ENCODE data around the gene SLC43A2.

The SLC43A2 gene

DNA sequence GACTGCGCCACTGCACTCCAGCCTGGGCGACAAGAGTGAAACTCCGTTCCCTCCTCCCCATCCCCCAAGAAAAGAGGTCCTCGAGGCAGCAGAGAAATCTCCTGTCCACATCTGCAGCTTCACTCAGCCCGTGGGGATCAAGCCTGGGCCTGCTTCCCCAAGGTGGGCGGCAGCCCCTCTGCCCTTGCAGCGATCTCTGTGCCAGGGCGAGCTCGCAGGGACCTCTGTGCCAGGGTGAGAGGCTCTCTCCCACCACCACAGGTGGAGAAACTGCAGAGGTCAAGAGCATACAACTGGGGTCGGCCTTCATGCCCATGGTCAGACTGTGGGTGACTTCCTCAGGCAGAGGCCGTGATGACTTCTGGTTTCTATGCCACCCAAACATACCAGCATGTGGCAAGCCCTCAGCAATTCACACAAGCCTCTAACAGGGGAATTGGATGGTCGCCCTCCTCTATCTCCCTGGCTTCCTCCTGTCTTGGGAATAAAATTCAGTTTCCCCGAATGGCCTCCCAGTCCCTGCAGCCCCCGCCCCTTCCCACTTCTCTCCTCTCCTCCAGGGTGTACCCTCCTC, 5.5 kb downstream of the SLC43A2 start:
- no peak for DNase-seq (ENCODE audit: low read depth)

DNA sequence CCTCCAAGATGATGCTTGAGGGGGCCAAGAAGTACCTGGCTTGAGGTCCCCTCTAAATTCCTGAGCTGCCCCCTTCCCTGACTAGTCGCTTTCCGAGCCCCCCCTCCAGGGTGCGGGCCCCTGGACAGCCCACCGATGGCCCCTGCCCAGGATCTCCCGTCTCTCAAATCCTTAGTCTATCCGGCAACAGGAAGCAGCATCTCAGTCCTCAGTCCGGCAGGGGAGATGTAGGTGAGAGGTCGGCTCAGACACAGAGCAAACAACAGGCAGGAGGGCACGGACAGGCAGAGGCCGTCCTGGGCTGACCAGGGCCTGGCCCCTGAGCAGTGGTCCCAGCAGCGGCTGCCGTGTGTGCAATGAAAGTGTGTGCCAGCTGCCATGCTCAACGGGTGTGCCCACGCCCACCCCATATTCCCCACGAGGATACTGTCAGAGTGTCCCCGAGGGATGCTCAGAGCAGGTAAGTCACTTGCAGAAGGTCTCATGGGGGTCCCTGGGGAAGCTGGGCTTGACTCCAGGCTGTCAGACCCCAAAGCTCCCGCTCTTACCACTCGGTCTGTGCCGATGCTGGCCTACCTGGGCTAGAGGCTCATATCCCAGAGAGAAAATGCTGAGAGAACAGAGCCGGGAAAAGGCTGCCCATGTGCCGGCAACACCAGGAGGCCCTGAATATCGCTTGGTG, 7.2 kb downstream of the SLC43A2 start:
- no peak for DNase-seq (ENCODE audit: low read depth)

DNA sequence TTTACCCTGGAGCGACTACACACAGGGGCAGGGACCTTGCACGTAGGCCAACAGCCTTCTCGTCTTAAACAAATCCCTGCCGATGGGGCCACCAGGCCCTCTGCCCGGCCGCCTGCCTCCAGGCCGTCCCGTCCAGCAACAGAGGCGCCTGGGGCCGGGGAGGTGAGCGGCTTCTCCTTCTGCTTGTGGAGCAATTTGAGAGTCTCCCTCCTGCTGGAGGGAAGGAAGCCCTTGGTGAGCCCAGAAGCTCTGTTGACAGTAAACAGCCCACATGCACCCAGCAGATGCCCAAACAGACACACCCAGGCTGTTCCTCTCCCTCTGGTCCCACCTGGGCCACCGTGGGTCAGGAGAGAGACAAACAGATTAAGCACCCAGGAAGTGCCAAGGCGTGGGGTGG, 8.1 kb downstream of the SLC43A2 start:
- no peak for DNase-seq (ENCODE audit: low read depth)

DNA sequence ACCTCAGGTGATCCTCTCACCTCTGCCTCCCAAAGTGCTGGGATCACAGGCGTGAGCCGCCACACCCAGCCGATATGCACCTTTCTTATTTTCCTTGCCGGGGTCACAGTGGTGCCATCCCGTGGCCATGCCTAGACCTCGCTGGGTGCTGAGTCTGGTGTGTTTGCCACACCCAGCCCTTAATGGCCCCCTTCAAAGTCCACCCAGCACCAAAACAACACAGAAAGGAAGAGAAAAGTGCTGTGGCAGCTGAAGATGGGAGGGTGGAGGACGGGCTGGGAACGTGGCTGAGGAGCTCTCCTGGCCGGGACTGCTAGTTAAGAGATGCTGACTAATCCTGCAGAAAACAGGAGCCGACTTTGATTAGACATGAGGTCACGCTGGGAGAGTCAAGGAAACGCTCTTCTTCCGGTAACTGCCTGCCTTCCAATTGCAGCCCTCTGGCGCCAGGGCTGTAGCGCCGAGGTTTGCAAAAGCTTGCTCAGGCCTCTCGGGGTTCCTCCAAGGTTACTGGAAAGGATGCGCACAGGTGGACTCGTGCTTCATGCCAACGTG, 10.9 kb downstream of the SLC43A2 start:
- DNase-seq (ENCODE audit: low read depth): no peak

DNA sequence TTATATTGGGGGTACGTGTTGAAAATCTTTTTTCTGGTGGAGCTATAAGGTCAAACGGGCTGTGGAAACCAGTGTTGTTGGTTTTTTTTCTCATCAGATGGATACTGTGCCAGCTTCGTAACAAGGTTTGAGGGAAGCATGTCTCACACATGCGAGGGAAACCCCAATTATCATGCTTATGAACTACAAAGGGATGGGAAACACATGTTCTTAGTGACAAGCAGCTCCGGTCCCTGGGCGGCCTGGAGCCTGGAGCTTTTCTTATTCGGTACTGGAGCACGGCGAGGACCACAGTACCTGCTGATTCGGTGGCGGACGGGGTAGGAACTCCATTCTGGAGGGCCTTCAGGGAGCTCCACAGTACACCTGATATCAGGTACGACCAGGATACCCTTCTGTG, 12.5 kb downstream of the SLC43A2 start:
- no peak for DNase-seq (ENCODE audit: low read depth)

DNA sequence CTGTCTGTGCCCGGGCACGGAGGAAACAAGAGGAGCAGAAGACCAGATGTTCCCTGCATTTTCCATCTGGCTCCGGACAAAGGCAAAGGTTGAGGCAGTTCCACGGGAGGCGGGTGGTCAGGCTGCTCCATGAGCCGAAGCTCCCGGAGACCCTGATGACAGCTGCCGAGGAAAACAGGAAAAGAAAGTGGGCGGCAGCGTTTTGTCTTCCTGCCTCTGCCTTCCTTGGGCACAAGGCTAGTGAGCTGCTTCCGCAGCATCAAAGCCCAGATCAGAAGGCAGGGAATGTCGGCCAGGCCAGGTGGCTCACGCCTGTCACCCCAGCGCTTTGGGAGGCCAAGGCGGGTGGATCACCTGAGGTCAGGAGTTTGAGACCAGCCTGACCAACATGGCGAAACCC, 16.2 kb downstream of the SLC43A2 start:
- DNase-seq (ENCODE audit: low read depth): no peak

DNA sequence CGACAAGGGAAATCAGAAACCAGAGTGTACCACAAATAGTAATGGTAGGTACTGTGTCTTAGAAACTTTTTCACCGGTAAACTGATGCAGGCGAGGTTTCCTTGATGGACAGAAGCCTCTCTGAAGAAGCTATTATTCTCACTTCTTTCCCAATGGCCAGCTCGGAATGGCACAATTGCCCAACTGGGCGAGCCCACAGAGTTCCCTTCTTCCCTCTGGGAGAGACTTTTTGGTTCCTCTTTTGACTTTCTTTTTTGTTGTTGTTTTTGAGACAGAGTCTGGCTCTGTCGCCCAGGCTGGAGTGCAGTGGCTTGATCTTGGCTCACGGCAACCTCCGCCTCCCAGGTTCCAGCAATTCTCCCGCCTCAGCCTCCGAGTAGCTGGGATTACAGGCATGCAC, 16.9 kb downstream of the SLC43A2 start:
- no peak for DNase-seq (ENCODE audit: low read depth)

DNA sequence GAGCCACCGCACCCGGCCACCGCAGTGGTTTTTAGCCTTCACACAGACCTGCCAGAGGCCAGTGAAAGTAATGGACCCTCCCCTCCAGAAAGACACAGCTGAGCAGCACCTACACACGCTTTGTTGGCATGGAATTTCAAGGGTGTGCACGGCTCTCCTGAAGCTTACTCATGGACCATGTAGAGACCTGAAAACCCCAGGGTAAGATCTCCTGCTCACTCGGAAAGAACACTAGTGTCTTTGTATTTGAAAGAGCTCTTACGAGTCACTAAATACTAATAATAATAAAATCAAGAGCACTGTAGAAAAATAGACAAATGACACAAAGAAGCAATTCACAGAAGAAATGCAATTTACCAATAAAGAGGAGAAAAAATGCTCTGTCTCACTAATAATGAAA, 20.0 kb downstream of the SLC43A2 start:
- no peak for DNase-seq (ENCODE audit: low read depth)

DNA sequence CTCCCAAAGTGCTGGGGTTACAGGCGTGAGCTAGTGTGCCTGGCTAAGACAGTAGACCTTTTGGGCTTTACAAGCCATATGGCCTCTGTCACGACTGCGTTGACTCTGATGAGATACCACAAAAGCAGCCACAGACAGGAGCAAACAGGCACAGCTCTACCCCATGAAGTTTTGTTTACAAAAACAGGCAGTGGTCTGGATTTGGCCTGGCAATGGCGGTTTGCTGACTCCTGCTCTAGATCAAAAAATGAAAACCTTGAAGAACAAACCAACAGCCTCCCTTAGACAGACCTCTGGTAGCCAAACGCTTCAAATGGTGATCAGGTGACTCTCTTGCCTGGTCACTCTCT, 20.7 kb downstream of the SLC43A2 start:
- DNase-seq (ENCODE audit: low read depth): no peak

DNA sequence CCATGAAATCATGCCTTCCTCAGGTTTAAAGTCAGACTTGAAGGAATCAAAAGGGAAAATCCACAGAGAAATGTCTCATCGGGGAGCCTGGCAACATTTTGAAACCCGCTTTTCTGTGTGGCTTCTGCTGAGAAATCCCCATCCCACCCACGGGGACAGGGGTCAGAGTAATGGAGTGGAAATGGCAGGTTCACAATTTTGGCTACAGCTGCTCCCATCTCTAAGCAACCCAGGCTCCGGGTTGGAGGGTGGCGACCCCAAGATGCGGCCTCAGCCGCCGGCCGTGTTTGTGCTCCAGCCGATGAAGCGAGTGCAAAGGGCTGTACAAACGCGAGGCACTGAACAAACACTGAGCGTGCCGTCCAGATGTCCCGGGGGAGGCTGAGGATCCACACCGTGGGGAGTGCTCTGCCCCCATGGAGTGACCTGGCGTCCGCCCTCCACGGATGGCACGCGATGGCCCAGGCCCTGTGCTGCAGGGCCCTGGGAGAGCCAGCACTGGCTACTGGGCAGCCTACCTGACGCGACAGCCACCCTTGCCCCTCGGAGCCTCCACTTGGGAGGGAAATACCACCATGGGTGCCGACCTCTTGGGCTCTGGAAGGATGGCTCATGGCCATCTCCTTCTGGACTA, 22.2 kb downstream of the SLC43A2 start:
- no peak for DNase-seq (ENCODE audit: low read depth)

DNA sequence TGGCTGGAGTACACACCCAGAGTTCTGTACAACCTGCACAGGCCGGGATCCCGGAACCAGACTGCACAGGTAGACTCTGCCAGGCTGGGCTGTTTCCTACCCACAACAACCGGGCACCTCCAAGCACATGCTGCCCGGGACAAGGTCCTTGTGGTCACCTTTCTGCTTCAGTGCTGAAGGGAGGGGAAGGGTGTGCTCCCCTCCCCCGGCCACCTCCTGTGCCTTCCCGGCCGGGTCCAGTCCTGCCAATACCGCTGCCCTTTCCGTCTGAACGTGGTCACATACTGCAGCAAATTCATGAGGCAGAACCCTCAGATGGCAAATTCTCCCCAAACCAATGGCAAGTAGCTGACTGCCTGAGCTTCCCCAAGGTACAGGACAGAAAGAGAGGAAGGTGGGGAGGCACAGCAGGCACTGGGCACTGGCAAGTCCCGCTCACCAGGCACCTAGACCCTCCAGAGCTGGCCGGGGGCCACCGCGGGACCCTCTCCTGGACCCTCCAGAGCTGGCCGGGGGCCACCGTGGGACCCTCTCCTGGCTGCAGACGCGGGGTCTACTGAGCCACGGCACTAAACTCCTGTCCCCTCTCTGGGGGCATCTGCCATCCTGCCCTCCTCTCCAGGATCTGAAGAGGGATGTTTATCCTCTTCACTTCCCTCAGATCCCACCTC, 22.8 kb downstream of the SLC43A2 start:
- DNase-seq (ENCODE audit: low read depth): no peak

DNA sequence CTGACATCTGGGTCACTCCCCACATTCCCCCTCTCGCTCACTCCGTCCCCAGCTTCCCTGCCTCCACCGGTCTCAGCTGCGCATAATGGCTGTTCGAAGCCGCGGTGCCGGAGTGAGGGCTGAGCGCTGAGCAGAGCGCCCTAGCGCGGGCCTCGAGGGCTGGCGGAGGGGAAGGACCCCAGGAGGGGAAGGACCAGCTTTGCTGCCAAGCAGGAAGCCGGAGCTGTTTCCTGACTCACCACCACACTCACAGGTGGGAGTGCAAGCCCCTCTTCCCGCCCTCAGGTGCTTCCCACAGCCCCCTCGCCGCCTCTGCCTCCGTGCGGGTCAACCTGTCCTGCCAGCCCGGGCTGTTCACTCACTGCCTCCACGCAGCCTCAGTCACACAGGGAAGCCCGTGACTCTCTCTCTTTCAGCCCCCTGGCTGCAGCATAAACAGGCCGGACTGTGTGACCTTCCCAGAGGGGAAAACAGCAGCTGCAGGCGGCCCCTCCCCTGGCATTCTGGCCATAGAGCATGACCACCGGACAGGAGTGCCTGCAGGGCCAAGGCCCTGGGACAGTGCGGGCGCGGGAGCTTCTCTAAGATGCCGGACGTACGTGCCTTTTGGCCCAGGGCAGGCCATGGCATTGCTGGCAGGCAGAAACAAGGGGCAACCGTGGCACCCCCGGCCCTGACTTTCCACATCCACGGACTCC, 23.7 kb downstream of the SLC43A2 start:
- no peak for DNase-seq (ENCODE audit: low read depth)

DNA sequence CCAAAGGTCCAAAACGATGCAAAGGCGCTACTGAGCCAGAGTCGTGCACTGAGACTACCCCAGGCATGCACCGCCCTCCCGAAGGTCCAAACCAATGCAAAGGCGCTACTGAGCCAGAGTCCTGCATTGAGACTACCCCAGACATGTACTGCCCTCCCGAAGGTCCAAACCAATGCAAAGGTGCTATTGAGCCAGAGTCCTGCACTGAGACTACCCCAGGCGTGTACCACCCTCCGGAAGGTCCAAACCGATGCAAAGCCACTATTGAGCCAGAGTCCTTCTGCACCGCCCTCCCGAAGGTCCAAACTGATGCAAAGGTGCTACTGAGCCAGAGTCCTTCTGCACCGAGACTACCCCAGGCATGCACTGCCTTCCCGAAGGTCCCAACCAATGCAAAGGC, 27.1 kb downstream of the SLC43A2 start:
- DNase-seq (ENCODE audit: low read depth): no peak

DNA sequence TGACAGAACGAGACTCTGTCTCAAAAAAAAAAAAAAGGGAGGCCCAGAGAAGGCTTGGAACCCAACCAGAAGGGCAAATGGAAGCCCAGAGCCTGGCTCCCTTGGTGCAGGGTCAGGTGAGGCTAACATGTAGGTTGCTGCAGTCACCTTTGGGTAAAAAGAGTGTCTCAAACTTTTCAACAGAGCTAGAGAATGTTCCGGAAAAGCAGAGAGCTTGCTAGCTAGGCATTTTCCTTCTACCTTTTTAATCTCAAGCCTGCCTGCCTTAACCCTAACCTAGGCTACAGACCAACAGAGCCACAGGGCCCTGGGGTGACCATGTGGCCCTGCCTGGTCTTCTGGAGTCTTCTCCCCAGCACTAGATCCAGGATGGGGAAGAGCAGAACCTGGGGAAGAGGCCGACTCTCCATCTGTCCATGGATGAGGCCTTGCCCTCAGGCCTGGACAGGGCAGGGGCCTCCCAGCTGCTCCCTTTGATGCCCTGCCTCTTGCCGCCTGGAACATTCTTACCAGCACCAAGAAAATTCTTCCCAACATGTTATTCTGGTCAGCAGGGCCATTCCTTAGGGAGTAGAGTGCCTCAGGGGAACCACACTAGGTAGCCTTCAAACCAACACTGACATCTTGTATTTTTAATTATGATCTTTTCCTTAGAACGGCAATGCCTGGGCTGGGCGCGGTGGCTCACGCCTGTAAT, 30.1 kb downstream of the SLC43A2 start:
- no peak for DNase-seq (ENCODE audit: low read depth)

DNA sequence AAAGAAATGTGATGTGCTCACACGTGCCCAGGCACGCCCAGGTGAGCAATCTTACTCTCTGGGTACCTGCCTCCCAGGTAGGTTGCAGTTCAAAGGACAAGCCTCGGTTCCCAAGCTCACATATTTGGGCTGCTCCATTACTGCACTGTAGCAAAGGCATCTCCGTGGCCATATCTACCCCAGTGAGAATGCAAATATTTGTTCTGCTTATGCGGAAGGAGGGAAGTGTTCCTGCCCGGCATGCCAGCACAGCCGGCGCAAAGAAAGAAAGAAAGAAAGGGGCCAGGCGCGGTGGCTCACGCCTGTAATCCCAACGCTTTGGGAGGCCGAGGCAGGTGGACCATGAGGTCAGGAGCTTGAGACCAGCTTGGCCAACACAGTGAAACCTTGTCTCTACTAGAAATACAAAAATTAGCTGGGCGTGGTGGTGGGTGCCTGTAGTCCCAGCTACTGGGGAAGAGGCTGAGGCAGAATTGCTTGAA, 30.7 kb downstream of the SLC43A2 start:
- DNase-seq (ENCODE audit: low read depth): no peak

DNA sequence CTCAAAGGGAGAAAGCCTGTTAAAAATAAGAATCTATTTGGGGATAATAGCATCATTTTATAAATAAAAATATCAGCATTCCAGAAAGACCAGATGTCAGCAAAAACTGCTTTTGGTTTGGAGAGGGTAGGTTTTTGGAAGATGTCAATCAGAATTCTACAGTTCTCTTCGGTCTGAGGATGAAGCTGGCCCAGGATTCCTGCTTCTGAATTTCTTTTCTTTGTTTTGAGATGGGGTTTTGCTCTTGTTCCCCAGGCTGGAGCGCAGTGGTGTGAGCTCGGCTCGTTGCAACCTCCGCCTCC, 35.1 kb downstream of the SLC43A2 start:
- DNase-seq (ENCODE audit: low read depth): no peak

DNA sequence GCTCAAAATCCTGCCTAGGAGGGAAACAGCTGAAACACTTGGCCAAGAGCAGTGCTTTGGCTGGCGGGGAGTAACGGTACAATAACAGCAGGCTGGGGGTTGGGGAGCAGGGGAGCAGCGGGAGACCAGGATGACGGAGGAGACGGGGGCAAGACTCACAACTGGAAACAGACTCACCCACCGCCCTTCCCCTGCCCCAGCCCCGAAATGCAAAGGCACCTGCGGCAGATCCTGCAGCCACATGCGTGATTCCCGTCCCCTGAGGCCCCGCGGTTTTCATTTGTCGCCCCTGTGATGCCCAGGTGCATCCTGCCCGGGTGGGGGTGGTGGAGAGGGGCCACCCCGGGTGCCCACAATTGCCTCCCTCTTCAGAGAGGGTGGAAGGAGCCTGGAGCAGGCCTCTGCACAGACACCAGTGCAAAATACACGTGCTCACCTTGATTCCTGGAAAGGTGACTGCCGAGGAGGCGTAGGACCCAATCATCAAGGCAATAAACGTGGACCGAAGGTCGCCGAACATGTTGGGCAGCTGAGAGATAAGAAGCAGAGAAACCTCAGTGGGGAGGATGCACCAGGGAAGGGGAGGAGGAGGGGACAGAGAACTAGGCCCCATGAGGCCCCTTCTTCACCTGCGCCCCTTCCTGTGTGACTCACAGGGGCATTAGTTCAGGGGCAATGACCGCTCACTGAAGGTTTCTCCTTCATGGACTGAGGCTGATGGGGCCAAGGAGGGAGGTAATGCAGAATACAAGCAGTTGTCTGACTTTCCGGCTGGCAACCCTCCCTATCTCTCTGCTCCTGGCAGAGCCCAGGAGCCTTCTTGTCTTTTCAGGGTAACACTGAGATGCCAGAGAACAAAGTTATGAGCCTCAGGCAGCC, 35.6 kb downstream of the SLC43A2 start:
- no peak for DNase-seq (ENCODE audit: low read depth)

DNA sequence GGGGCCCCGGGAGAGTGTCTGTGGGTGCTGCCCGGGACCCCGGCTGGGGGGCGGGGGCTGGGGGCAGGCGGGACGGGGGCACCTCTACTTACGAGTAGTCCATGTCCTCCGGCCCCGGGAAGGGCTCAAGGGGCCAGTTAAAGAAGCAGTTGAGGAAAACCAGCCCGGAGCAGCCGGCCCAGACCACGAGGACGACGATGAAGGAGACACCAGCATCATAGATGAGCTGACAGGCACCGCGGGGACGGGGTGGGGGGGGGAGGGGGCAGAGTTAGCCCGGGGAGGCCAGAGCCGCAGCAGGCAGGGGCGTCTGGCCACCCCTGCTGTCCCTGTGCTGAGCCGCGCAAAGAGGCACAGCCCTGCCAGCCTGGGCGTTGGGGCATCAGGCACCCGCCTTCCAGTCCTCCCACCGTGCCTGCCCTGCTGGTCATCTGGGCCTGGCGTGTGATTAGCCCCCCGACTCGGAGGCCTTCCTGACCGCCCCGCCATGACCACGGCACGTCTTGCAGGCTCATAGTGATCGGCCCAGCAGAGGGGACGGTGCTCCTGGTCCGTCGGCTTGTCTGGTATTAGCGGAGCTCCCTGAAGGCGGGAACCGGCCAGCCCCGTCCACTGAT, 37.1 kb downstream of the SLC43A2 start:
- DNase-seq (ENCODE audit: low read depth): no peak

DNA sequence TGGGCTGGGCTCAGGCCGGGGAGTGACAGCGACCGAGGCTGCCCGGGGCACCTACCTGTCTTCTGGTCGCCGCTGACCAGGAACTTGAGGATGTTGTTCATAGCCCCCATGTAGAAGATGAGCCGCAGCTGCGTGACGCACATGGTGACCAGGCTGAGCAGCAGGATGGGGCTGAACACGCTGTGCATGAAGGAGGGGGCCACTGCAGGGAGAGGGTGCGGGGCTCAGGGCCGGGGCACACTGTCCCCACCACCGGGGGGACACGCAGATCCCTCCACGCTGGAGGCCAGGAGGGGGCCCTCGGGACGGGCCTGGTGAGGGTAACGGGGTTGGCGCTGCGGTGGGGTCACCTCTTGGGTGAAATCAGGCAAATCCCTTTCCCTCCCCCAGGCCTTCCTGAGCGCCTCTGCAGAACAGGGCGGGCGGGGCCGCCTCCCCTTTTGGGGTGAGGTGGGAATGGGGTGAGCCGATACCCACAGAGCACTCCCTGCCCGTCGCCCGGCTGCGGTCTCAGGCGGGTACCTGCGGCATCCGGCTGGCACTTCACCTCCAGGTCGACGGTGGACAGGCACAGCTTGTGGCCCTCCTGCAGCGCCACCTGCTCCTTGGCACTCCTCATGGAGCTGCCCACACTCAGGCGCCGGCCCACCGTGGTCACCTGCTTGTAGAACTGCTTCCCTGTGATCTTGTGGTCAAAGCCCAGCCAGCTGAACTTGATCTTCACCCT, 37.7 kb downstream of the SLC43A2 start:
- no peak for DNase-seq (ENCODE audit: low read depth)

All from stimulated activated CD8-positive, alpha-beta memory T cell treated with anti-CD3 and anti-CD28 coated beads, Interleukin-12 subunit alpha, Interleukin-12 subunit beta, amount 100 ng/mL, for 4 hours (primary cell).